NCI-H510A treated with DMSO at 0.1 percent for 48 hours (cell line): ENCODE results near the gene VEGFA.

ENCODE experiments used
- DNase-seq: peaks from one replicate; lab custom pipeline; 2025; lab: John Stamatoyannopoulos, UW

Gene VEGFA

DNA sequence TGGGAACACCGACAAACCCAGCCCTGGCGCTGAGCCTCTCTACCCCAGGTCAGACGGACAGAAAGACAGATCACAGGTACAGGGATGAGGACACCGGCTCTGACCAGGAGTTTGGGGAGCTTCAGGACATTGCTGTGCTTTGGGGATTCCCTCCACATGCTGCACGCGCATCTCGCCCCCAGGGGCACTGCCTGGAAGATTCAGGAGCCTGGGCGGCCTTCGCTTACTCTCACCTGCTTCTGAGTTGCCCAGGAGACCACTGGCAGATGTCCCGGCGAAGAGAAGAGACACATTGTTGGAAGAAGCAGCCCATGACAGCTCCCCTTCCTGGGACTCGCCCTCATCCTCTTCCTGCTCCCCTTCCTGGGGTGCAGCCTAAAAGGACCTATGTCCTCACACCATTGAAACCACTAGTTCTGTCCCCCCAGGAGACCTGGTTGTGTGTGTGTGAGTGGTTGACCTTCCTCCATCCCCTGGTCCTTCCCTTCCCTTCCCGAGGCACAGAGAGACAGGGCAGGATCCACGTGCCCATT, 15.3 kb downstream of the VEGFA start:
- no peak for DNase-seq

GRCh38 chr6:43785904-43786303, 15.9 kb downstream of the VEGFA start:
- no peak for DNase-seq

DNA sequence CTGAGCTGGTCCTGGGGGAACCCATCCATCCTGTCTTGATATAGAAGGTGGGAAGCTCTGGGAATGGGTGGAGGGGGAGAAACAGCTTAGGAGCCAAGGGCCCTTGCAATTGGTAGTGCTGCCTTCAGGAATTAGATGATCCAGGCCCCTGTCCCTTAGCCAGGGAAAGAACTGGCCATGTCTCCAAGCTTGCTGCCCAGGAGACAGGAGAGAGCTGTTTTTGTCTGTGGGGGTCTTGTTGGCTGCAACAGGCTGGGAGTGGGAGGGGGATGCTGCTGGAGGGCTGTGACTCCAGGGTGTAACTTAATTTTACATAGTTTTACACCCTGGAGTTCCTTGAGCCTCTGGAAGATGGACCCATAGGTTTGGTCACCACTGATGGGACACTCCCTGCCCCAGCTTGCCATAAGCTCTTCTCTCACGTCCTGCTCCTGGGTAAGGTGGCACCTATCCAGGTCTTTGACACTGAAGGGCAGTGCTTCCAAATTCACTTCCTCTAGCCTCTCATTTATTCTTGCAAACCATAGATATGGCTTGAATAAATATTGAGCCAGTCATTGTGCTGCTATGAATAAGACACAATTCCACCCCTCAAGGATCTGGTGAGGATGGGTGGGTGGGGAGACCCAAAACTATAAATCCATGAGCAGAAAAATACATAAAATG, 16.8 kb downstream of the VEGFA start:
- DNase-seq = no peak

- DNase-seq = no peak
Observed at GRCh38 chr6:43788301-43788700, 18.3 kb downstream of the VEGFA start.

DNA sequence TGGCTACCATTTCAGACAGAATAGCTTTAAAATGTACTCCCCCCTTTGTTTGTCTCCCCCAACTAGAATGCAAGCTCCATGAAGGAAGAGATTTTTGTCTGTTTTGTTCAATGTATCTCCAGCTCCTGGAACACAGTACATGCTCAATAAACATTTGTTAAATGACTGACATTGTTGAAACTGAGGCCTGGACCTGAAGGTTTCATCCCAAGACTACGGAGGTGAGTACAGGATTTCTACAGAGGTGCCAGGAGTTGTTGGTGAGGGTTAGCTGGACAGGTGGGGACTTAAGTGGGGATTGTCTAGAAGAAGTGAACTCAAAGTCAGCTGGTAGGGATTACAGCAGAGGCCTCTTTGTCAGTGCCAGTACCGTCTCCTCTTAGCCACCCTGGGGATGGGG, 19.4 kb downstream of the VEGFA start:
- DNase-seq = no peak

- DNase-seq = no peak
Observed at GRCh38 chr6:43790031-43790430, 20.0 kb downstream of the VEGFA start.

DNA sequence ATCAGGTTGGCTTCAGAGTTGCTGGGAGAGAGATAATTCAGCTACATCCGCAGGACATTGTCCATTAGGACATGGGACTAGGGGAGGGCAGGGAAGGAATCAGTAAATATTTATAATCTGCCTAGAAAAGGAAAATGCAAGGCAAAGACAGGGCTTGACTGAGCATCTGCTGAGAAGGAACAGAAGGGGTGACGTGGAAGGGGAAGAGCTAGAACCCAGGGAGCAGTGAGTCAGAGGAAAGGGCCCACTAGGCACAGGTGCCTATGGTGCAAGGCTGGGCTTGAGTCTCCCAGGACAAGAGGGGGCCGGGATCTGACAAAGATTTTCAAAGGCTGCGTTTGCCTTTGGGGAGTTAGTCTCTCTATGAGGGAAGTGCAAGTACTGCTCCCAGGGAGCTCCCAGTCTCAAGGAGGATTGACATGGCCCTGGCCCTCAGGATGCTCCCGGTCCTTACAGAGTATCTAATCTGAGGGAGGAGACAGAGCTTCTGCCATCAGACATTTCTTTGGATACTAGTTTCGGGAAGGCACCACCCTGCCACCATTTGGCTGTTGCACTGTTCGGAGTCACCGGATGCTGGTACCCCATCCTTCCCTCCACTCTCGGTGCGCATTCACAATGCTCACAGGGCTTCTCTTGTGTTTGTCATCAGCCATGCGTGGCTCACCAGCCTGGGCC, 21.9 kb downstream of the VEGFA start:
- no peak for DNase-seq

DNA sequence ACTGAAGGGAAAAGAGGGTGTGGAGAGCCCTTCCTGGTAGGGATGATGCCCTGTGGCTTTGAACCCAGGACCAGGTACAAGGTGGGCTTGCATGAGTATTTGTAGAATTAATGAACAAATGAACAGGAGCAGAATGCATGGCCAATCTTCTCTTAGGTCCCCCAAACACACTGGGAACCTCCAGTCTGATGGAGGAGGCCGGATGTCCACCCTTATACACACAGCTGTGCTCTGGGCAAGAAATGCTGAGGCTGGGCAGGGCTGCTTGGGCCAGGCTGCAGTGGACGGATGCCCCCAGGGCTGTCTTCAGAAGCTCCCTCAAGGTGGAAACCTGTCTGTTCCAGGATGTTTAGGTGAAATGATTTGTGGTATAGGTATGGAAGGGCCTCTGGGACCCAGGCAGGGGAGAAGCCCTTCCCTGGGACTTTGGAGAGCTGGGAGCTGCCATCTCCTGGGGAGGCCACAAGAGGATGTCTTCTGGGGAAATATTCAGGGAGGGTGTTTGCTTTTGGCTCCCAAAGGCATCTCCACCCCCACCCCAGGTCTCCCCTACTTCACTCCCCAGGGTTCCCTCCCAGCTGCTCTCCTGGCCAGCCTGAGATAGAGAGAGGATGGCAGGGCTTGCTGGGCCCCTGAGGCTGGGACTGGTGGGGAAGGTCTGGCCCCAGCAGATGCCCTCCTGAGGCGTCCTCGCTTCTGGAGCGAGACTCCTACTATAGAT, 23.3 kb downstream of the VEGFA start:
- no peak for DNase-seq

- DNase-seq = no peak
Observed at GRCh38 chr6:43793875-43794242, 23.8 kb downstream of the VEGFA start.

DNA sequence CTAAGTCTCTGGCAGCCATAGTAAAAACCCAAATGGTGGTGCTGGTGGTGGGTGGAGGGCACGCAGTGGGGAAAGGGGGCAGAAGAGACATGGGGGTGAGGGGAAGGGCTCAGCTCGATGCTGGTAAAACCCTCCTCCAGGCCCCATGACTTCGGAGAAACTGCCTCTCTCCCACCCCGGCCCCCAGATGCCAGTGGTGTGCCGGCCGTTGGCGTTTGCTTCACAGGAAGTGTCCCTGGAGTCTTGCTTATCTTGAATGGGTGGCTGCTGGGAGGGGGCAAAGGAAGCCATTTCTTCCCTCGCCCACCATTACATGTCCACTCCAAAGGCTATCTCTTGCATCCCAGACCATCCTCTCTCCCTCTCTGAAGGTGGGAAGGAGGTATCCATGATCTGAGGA, 25.4 kb downstream of the VEGFA start:
- DNase-seq = no peak

DNA sequence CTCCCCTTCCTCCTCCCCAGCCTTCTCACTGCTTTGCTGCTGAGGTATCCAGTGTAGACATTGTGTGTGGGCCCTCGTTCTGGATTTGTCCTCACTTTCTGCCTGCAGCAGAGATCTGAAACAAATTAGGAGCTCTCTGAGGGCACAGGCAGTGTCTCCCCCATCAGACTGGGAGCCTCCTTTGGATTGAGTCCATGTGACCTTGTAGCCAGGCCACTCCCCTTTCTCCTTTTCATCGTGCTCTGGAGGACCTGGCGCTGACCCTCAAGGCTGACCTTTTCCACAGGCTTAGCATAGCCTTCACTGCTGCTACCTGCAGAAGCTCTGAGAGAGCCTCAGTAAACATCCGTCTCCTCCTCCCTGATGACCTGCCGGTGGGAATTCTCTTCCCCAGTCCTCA, 26.2 kb downstream of the VEGFA start:
- DNase-seq = no peak

DNA sequence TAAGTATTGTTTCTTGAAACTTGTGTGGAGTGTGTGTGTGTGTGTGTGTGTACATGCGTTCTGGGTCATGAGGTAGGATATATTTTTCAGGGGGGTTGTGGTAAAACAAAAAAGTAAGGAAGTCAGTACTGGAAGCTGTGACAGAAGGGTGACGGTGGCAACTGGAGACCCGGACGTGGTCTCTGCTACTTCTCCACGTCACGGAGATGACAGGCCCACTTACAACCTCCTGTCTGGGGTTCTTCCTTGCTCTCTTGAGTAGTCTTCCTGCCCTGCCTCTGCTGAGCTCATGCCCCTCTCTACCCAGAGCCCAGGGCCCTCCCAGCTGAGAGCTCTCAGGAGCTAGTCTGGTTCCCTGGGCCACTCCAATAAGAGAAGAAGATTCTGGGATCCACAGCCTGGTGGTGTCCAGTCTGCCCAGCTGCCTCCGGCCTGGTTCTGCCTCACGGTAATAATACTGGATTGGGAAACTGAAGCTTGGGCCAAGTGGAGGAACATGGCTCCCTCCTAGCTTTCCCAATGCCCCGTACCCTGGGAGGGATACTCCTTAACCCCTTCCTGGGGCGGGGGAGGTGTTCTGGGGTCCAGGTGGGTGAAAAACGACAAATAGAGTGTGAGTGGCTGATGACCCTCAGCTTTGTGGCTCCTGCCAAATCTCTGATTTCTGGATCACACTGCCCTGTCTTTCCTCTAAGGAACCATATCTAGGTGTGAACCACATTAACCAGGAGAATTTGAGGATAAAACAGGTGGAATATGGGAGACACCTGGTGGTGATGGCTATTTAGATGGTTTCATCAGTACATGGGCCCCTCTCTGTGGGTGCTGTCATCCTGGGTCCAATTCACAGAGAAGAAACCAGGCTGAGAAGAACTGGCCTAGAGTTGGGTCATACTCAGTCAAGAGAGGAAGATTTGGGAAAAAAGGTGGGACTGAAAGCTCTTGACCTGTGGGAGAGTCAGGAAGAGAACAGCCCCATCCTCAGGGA, 27.2 kb downstream of the VEGFA start:
- no peak for DNase-seq

GRCh38 chr6:43797919-43798318, 27.9 kb downstream of the VEGFA start:
- DNase-seq = no peak

GRCh38 chr6:43798688-43799444, 28.9 kb downstream of the VEGFA start:
- DNase-seq = no peak

- no peak for DNase-seq
Observed at GRCh38 chr6:43799551-43800297, 29.7 kb downstream of the VEGFA start.

- no peak for DNase-seq
Observed at GRCh38 chr6:43800298-43800623, 30.2 kb downstream of the VEGFA start.

GRCh38 chr6:43800746-43801494, 30.9 kb downstream of the VEGFA start:
- DNase-seq = no peak

DNA sequence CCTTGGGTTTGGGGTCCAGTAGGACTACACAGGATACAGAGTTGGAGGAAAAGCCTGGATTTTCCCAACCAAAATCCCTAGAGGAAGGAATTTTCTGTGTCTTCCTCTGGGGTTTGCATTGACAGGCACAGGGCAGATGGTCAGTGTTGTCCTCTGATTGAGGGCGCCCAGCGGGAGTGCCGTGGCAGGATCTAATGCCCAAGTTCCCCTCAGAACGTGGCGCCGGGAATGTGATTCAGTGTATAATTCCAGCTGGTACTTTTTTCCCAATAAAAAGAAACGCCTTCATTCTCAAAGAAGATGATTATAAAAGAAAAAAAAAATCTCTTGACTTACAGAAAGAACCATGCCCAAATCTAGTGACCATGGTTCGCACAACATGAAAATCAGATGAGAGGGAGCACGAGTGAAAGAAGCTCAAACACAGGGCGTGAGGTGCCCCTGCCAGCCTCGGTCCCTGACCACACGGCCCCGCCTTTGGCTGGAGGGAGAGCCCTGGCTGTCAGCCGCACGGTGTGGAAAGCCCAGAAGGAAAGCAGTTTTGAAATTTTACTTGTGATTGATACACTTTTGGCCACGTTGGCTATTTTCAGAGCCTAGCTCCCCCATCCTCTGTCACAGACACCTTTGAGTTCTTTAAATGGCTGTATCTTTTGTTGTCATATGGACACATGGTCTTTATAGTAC, 31.6 kb downstream of the VEGFA start:
- DNase-seq = no peak
